Kidney (tissue), 14 donors: Measurements from ENCODE around the gene KCTD21. TPM values are rescaled to one million over a fixed set of nuclear protein-coding genes. Genes with fewer than 3 reads are reported as not detected.

Experiments
- DNase-seq, 5 donors: peaks; one replicate each; pipeline ENCODE4 v3.0.0-alpha.2; 2013 to 2020
- FAIRE-seq: peaks from 2 replicates; lab custom pipeline; 2012; peaks lifted over from hg19 to GRCh38; lab: Jason Lieb, UNC
- H3K27ac ChIP-seq, 2 donors: one replicate each; pipeline ENCODE4 v1.7.0; 2013; ENCODE audit warnings: low read depth in 2 of 2, low read length in 2 of 2, inconsistent platforms in 1 of 2
- H3K27me3 ChIP-seq: one replicate; pipeline ENCODE4 v1.7.1; 2013; ENCODE audit warnings: low read length, inconsistent platforms; ENCODE audit not compliant: control insufficient read depth, insufficient read depth
- H3K36me3 ChIP-seq, 3 donors: one replicate each; pipeline versions ENCODE4 v1.7.0 to v1.7.1; 2013; ENCODE audit warnings: low read length in 3 of 3, control low read depth in 1 of 3, inconsistent platforms in 1 of 3; ENCODE audit not compliant: insufficient read depth in 3 of 3, control insufficient read depth in 2 of 3
- H3K4me1 ChIP-seq, 3 donors: one replicate each; pipeline versions ENCODE4 v1.7.0 to v1.7.1; 2013; ENCODE audit warnings: low read length in 3 of 3, inconsistent platforms in 1 of 3, low read depth in 1 of 3; ENCODE audit not compliant: control insufficient read depth in 2 of 3, insufficient read depth in 2 of 3
- H3K4me3 ChIP-seq, 3 donors: one replicate each; pipeline versions ENCODE4 v1.7.0 to v1.8.1; 2013; ENCODE audit warnings: low read length in 3 of 3, control low read depth in 1 of 3, inconsistent platforms in 1 of 3
- H3K9ac ChIP-seq, 3 donors: one replicate each; pipeline versions ENCODE4 v1.7.0 to v1.7.1; 2013; ENCODE audit warnings: low read length in 3 of 3, control low read depth in 1 of 3, inconsistent platforms in 1 of 3
- H3K9me3 ChIP-seq, 3 donors: one replicate each; pipeline versions ENCODE4 v1.7.0 to v1.7.1; 2013; ENCODE audit warnings: low read length in 3 of 3, control low read depth in 1 of 3, inconsistent platforms in 1 of 3; ENCODE audit not compliant: control insufficient read depth in 2 of 3, insufficient read depth in 1 of 3
- intact Hi-C: fragments of 100-400 bp; cut with DNase I; formaldehyde crosslinking; loops from one replicate; pipeline ENCODE4 v1.11.1; 2022
- polyA plus RNA-seq: library from polyadenylated mRNA; stranded (reverse); fragments of 350-450 nt; fragmentation: Illumina TruSeq; extraction: RNeasy Lipid Tissue Mini Kit (QIAGEN cat#74804); gene quantifications from one replicate; pipeline ENCODE4 v1.2.3, GENCODE V29; 2014; ENCODE audit warnings: low read depth, low replicate concordance; ENCODE audit not compliant: insufficient read depth
- total RNA-seq: library from RNA; stranded (reverse); fragmentation: NEBNext Ultra II Directional; extraction: Animal tissue kit (Norgen Biotek cat#: 25700); gene quantifications from one replicate; pipeline ENCODE4 v1.2.1, GENCODE V29; 2021
- TF ChIP-seq, protein P1 (sequence below): IDR thresholded peaks from 3 replicates; pipeline ENCODE4 v1.5.1; 2012; ENCODE audit warnings: mild to moderate bottlenecking, moderate library complexity, borderline replicate concordance; ENCODE audit not compliant: insufficient read depth; ENCODE audit errors: extremely low read depth
- donor health status: control.
- donor health status: control.
- donor health status: control.
- donor health status: control.
- donor health status: control.
- donor health status: DM: yes; HTN: yes; CAD: no.
- donor health status: Normal renal cell carcinoma (clear cell type).

Gene KCTD21
- total and polyA plus RNA-seq, 2 donors from 2014 or later: 6.0 to 7.9 TPM

DNA sequence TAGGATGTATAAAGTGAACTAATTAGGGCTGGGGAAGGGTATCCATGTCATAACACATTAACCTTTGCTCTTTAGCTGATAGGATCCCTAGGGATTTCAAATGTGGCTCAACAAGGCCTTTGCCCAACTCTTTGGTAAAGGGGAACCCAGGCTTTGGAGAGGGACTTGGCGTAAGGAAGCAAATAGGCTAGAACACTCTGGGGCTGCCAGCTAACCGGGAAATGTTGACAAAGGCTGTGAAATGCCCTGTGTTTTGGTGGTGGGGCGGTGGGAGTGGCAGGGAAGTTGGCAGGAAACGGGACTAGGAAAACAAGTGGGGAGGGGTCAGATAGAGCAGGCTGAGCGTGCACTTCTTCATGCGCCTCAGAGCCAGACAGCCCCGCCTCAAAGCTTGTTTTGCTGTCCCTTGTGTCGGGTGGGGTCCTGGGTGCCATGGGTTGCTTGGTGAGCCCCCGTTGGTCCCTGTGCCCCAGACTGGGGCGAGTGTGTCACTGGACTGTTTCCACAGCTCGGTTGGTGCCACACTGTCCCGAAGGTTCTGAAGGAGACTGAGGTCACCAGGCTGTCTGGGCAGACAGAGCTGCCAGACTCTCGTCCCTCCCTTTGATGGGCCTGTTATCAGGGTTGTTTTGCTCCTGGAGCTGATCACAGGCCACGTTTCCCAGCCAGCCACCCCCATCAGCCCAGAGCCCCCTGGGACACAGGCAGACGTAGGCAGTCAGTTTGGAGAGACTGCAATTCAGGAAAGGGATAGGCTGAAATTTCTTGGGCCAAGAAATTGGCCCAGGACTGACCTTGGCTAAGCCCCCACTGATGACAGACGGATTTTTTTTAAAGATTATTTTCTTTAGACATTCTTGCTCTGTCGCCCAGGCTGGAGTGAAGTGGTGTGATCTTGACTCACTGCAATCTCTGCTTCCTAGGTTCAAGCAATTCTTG, 19.6 kb downstream of the KCTD21 start:
- peaks cover 0 to 12% (median 0%) of the 10 kb centered on the region in 3 donors for H3K4me1 ChIP-seq
- FAIRE-seq (no peak), DNase-seq (peak in 4 of 5 donors; percentile 47 to 94 (median 65))
- peak overlapping the region; percentile 89 to 93 for H3K27ac ChIP-seq
- H3K4me3 ChIP-seq: no peak overlapping the region
- intact Hi-C loops: no loop called here
- peaks cover 0 to 9% (median 1%) of the 10 kb centered on the region in 3 donors for H3K36me3 ChIP-seq
- no peaks in the 10 kb centered on the region for H3K9me3 ChIP-seq
- no peak overlapping the region for H3K9ac ChIP-seq
- TF ChIP-seq, protein P1, sequence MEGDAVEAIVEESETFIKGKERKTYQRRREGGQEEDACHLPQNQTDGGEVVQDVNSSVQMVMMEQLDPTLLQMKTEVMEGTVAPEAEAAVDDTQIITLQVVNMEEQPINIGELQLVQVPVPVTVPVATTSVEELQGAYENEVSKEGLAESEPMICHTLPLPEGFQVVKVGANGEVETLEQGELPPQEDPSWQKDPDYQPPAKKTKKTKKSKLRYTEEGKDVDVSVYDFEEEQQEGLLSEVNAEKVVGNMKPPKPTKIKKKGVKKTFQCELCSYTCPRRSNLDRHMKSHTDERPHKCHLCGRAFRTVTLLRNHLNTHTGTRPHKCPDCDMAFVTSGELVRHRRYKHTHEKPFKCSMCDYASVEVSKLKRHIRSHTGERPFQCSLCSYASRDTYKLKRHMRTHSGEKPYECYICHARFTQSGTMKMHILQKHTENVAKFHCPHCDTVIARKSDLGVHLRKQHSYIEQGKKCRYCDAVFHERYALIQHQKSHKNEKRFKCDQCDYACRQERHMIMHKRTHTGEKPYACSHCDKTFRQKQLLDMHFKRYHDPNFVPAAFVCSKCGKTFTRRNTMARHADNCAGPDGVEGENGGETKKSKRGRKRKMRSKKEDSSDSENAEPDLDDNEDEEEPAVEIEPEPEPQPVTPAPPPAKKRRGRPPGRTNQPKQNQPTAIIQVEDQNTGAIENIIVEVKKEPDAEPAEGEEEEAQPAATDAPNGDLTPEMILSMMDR: no peak
- H3K27me3 ChIP-seq: no peaks in the 10 kb centered on the region

DNA sequence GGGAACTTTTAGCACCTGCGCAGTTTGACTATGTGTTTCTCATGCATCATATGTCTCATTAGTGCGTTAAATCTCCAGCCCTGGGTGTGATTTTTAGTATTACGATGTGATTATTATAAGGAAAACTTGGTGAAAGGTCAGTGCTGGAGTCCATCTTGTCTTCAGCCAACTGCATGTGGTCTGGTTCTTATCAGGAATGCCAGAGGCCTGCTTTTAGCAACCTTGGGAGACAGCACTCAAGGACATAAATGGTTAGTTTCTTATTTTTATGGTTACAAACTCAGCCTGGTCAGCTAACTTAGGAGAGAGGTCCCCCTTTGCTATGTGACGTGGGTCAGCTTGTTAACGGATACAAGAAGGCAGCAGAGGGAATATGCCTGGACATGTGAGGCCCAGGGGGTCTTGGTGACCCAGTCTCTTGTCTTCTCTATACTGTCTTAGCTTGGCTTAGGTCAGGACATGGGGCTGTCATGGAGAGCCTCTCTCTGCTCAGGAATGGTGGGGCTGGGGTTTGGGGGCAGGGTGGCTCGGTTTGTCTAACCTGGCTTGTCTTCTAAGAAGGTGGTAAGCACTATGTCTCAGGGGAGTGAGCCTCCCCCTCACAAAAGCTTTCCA, 21.5 kb downstream of the KCTD21 start:
- no peak overlapping the region for H3K4me3 ChIP-seq
- no peak overlapping the region for H3K9ac ChIP-seq
- H3K27me3 ChIP-seq: no peaks in the 10 kb centered on the region
- H3K36me3 ChIP-seq: no peaks in the 10 kb centered on the region
- intact Hi-C loops: no loop called here
- FAIRE-seq (no peak), DNase-seq (peak in 1 of 5 donors; percentile 71)
- TF ChIP-seq, protein P1: no peak
- H3K4me1 ChIP-seq: peaks cover 0 to 12% (median 0%) of the 10 kb centered on the region in 3 donors
- H3K27ac ChIP-seq: peak overlapping the region in 1 of 2 donors; percentile 35
- H3K9me3 ChIP-seq: no peaks in the 10 kb centered on the region

DNA sequence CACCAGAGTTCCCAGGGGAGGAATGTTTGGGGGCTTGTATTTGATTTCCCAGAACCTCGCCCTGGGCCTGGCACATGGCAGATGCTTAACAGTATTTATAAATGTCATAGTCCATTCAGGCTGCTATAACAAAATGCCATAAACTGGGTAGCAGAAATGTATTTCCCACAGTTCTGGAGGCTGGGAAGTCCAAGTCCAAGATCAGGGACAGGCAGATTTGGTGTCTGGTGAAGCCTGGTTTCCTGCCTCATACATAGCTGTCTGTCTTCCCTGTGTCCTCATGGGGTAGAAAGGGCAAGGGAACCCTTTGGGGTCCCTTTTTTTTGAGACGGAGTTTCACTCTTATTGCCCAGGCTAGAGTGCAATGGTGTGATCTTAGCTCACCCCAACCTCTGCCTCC, 24.0 kb downstream of the KCTD21 start:
- H3K9me3 ChIP-seq: no peaks in the 10 kb centered on the region
- FAIRE-seq (no peak), DNase-seq (no peak)
- H3K4me3 ChIP-seq: no peak overlapping the region
- H3K27me3 ChIP-seq: no peaks in the 10 kb centered on the region
- H3K9ac ChIP-seq: no peak overlapping the region
- no peaks in the 10 kb centered on the region for H3K36me3 ChIP-seq
- peaks cover 0 to 6% (median 0%) of the 10 kb centered on the region in 3 donors for H3K4me1 ChIP-seq
- intact Hi-C loops: no loop called here
- no peak overlapping the region for H3K27ac ChIP-seq
- TF ChIP-seq, protein P1: no peak
